Spinal cord (tissue), 10 donors: ENCODE results near the gene LCA5L. TPM values are rescaled to one million over a fixed set of nuclear protein-coding genes. Genes with fewer than 3 reads are reported as not detected.

Experiments used
- DNase-seq, 6 donors: peaks; one replicate each; pipeline versions ENCODE4 v3.0.0 to v3.0.0-alpha.2; 2013 to 2015; ENCODE audit warnings: low spot score in 6 of 6, low read depth in 4 of 6
- H3K27ac ChIP-seq: one replicate; pipeline ENCODE4 v1.5.1; 2013; ENCODE audit warnings: low read depth, low read length, control low read depth
- H3K27me3 ChIP-seq: one replicate; pipeline ENCODE4 v1.6.1; 2013; ENCODE audit warnings: low read length; ENCODE audit not compliant: control insufficient read depth, insufficient read depth
- H3K36me3 ChIP-seq: one replicate; pipeline ENCODE4 v1.6.1; 2013; ENCODE audit warnings: low read length; ENCODE audit not compliant: control insufficient read depth, insufficient read depth
- H3K4me1 ChIP-seq: one replicate; pipeline ENCODE4 v1.6.1; 2013; ENCODE audit warnings: low read length; ENCODE audit not compliant: control insufficient read depth, insufficient read depth
- H3K4me3 ChIP-seq: one replicate; pipeline ENCODE4 v1.5.1; 2013; ENCODE audit warnings: low read depth, low read length, control low read depth
- H3K9me3 ChIP-seq: one replicate; pipeline ENCODE4 v1.6.1; 2013; ENCODE audit warnings: low read length; ENCODE audit not compliant: control insufficient read depth, insufficient read depth
- WGBS: methylation state at CpG from one replicate; pipeline ENCODE4 v1.1.5; 2013; ENCODE audit warnings: missing lambda C conversion rate; ENCODE audit not compliant: insufficient coverage; 5-methylcytosine and 5-hydroxymethylcytosine counted together
- long read RNA-seq, 4 donors: transcript quantifications; one replicate each; lab custom pipeline, GENCODE V29; 2026
- polyA plus RNA-seq, 2 donors: library from polyadenylated mRNA; unstranded; fragments of 120-200 nt; gene quantifications; one replicate each; pipeline ENCODE4 v1.2.1, GENCODE V29; 2013; ENCODE audit not compliant: insufficient read length in 2 of 2
- total RNA-seq, 2 donors: library from RNA; depleted of rRNA in 1 of 2; stranded (reverse); fragments of 120-200 nt in 1 of 2; fragments of >200 nt in 1 of 2; gene quantifications; one replicate each; pipeline versions ENCODE4 v1.2.3 to v1.2.4, GENCODE V29; 2013 to 2014
- donor health status: healthy.

LCA5L gene
- total RNA-seq (1 to 10 TPM; 2.1 to 4.3 TPM), polyA plus RNA-seq (1 to 10 TPM; 3.1 TPM)
- long read RNA-seq, donor 1, partial matches to known transcripts = 0 of 1 reads
- long read RNA-seq, donor 1, other reads (novel, unspliced or antisense) = 0 of 1 reads
- long read RNA-seq, donor 2 = 0 reads
- long read RNA-seq, donor 3 = 0 reads
- long read RNA-seq, donor 4 = 0 reads

DNA sequence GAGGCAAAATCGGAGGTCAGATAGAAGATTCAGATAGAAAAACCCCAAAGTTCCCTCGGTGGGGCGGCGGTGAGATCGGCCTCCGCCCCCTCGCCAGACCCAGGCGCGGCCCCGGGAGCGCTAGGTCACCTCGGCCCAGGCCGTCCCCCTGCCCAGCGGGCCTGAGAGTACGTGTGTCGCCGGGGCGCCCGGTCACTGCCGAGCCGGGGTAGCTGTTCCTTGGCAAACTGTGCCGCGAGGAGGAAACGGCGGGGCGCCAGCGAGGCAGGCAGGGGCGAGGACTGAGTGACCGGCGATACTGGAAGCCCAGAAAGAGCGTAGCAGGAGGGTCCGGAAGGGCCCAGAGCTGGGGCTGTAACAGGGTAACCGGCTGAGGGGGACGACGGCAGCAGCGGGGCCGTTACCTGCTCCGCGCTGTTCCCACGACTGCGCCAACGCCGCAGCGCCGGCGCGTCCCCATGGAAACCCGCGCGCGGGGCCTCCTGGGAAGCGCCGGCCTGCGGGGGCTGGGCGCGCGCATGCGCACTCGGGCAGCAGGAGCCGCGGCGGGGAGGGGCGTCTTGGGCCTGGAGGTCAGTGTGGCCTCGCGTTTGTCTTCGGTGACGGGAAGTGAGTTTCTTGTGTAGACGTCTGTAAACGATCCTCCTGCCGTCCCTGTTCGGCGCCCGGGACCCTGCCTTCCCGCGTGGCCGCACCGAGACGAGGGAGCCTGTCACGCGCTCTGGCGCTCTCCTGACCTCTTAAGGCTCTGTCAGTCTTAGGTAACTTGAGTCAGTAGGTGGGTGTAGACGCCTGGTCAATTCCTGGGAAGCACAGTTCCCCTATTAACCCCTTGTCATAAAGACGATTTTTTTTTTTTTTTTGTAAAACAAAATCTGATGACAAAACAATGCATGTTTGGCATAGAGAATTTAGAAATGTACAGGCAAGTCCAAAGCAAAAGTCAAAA is at the start of gene LCA5L:
Gene LCA5L (minus strand): TSS at position 458 of the 949 bp plus-strand sequence. CDS start 17,285 bp downstream, outside the sequence.
- Histone ChIP-seq H3K27ac (peak within 1 kb of the TSS; percentile 93), H3K36me3 (no peaks in the 10 kb centered on the region), H3K4me3 (peak within 1 kb of the TSS; percentile 87), H3K27me3 (no peaks in the 10 kb centered on the region), H3K4me1 (peaks cover 9% of the 10 kb centered on the region), H3K9me3 (no peaks in the 10 kb centered on the region)
- under 1% methylated on average over 81 of the region's 83 CpGs for WGBS
- DNase-seq = peak; percentile 82 to 97 (median 86)

DNA sequence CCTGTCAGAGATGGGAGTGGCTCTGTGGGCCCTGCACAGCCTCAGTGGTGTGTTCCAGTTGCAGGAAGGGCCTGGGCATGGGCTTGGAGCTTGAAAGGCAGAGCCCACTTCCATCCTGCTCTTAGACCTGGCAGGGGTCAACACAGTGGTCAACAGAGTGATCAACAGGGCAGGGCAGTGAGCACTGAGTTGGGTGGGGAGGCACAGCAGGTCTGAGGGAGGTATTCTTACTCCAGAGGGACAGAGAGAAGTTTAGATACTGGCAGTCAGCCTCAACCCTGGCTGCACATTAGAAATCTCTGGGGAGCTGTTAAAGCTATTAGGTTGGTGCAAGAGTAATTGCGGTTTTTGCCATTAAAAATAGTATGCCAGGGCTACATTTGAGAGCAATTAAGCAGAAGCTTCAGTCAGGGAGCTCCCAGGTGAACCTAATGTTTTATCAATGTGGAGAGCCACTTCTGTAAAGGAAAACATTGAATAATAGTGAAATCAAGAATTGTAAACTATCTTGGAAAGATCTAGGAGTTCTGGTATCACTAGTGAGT is 43.9 kb upstream of the LCA5L start:
- Histone ChIP-seq H3K9me3 (no peaks in the 10 kb centered on the region), H3K4me3 (no peak overlapping the region), H3K36me3 (no peaks in the 10 kb centered on the region), H3K27me3 (no peaks in the 10 kb centered on the region), H3K4me1 (no peaks in the 10 kb centered on the region), H3K27ac (no peak overlapping the region)
- WGBS = 63% methylated on average over 1 of the region's 1 CpG
- DNase-seq = no peak

DNA sequence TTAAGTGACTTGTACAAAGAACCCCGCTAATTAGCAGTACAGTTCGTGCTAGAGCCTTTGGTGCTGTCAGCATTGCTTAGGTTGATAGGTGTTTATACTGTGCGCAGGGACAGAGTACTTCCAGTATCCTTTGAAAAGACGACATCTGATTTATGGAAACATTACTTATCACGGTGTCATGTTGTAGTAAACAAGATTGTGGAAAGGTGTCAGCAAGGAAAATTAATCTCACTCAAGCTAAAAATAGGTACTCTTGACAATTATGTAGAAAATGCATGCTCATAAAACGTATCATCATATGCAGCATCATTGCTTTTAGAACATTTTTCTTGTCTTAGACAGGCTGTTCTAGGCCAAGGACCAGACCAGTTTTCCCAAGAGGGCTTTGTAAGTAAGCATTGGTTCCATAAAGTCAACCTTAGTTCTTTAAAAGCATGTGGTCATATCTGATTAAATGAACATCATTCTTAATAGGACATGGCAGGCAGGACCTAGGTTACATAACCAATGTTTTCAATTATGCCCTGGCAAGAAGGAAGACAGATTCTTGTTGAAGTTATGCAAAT is 39.2 kb upstream of the LCA5L start:
- no peak overlapping the region for H3K27ac ChIP-seq
- no peak overlapping the region for H3K4me3 ChIP-seq
- WGBS = 84% methylated on average over 3 of the region's 6 CpGs
- no peaks in the 10 kb centered on the region for H3K36me3 ChIP-seq
- H3K4me1 ChIP-seq = no peaks in the 10 kb centered on the region
- no peaks in the 10 kb centered on the region for H3K9me3 ChIP-seq
- DNase-seq = peak in 2 of 6 donors; percentile 4 to 10
- no peaks in the 10 kb centered on the region for H3K27me3 ChIP-seq

DNA sequence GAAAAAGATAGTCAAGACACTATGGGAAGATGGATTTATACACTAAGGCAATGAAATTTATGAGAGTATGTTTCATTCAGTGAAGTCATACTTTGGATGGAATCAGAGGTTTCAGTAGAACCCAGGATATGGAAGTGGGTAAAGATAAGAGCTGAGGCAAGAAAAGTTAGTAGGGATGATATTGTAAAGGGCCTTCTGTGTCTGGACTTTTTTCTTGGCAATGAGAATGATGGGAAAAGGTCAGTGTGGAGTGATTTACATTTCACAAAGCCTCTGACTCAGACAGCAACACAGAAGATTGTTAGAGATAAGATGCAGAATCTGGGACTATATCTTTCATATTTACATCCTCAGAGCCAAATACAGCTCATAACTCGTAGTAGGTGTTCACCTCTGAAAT is 38.3 kb upstream of the LCA5L start:
- no peaks in the 10 kb centered on the region for H3K36me3 ChIP-seq
- no peaks in the 10 kb centered on the region for H3K27me3 ChIP-seq
- H3K4me3 ChIP-seq = no peak overlapping the region
- no peaks in the 10 kb centered on the region for H3K9me3 ChIP-seq
- no peaks in the 10 kb centered on the region for H3K4me1 ChIP-seq
- no peak overlapping the region for H3K27ac ChIP-seq
- 100% methylated on average over 1 of the region's 1 CpG for WGBS
- DNase-seq = no peak

DNA sequence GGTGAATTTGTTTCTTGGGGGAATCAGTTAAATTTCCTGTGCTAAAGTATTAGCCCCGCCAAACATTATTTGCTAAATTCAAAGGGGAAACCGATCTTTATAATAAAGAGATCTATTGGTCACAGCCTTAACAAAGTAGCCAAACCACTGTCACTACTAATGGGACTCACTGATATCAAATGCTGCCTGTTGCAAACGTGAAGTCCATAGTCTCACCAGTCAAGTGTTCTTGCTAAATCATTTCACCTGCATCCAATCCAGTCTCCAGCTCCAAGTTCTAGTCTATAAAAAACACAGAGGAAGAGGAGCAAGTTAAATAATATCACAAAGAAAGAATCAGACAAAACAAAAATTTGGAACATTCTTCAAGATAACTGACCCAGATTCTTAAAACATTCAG is 36.3 kb upstream of the LCA5L start:
- WGBS = 100% methylated on average over 1 of the region's 3 CpGs
- Histone ChIP-seq H3K27ac (no peak overlapping the region), H3K9me3 (no peaks in the 10 kb centered on the region), H3K27me3 (no peaks in the 10 kb centered on the region), H3K36me3 (no peaks in the 10 kb centered on the region), H3K4me1 (no peaks in the 10 kb centered on the region), H3K4me3 (no peak overlapping the region)
- DNase-seq = no peak

DNA sequence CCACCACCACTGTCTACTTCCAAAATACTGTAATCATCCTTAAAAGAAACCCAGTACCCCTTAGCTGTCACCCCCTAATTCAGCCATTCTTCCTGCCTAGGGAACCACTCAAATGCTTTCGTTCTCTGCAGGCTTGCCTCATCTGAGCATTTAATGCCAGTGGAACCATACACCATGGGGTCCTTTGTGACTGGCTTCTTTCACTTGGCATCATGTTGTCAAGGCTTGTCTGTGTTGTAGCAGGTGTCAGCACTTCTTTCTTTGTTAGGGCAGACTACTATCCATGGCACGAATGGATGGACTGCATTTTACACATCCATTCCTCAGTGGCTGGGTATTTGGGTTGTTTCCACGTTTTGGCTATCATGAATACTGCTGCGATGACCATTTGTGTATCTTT is 34.7 kb upstream of the LCA5L start:
- no peak overlapping the region for H3K4me3 ChIP-seq
- WGBS = 40% methylated on average over 1 of the region's 4 CpGs

DNA sequence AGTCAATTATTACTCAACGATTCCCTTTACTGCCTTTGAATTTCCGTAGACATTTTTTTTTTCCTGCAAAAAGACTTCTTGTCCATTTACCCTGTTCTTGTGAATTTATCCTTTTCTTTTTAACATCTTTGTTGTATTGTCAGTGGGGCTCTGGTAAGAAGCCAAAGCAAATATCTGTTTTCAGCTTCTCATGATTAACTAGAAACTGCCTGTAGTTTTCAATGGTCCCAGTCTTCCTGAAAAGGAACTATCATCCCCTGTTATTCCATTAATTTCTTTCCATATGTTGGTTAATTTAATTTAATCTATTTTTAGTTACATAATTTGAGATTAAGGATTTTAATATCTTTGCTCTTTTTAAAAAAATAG is 34.2 kb upstream of the LCA5L start:
- no peak overlapping the region for H3K27ac ChIP-seq
- peak in 2 of 6 donors; percentile 43 to 46 for DNase-seq
- H3K36me3 ChIP-seq = no peaks in the 10 kb centered on the region
- H3K4me3 ChIP-seq = no peak overlapping the region
- no peaks in the 10 kb centered on the region for H3K27me3 ChIP-seq
- H3K9me3 ChIP-seq = no peaks in the 10 kb centered on the region
- WGBS = no CpG with 5 or more reads among the region's 2 CpGs
- H3K4me1 ChIP-seq = no peaks in the 10 kb centered on the region

More for the DNA sequence above, 34.7 kb upstream of the LCA5L start:
- Histone ChIP-seq H3K9me3 (no peaks in the 10 kb centered on the region), H3K27me3 (no peaks in the 10 kb centered on the region), H3K27ac (no peak overlapping the region), H3K4me1 (no peaks in the 10 kb centered on the region), H3K36me3 (no peaks in the 10 kb centered on the region)
- peak in 2 of 6 donors; percentile 18 to 49 for DNase-seq

DNA sequence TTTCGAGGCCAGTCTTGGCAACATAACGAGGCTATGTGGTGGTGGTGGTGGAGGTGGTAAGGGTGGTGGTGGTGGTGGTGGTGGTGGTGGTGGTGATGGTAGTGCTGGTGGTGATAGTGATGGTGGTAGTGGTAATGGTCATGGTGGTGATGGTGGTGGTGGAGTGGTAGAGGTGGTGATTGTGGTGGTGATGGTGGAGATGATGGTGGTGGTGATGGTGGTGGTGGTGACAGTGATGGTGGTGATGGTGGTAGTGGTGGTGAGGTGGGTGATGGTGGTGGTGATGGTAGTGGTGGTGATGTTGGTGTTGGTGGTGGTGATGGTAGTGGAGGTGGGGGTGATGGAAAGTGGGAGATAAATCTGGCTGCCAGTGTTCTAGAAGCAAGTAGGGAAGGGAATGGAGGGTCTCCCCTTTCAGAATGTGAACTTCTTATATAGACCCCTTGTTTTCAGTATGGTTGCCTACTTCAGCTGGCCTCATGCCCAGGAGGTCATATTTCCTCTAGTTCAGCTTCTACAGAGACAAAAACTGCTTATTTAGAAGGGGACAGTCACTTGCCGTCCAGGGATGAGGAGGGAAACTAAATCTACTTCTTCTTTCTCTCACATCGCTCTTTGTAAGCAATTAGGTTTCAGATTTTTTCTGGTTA is 33.7 kb upstream of the LCA5L start:
- Histone ChIP-seq H3K9me3 (no peaks in the 10 kb centered on the region), H3K36me3 (no peaks in the 10 kb centered on the region), H3K27me3 (no peaks in the 10 kb centered on the region), H3K4me1 (no peaks in the 10 kb centered on the region), H3K27ac (no peak overlapping the region), H3K4me3 (no peak overlapping the region)
- WGBS = 80% methylated on average over 3 of the region's 4 CpGs
- DNase-seq = peak in 4 of 6 donors; percentile 26 to 82 (median 34)

DNA sequence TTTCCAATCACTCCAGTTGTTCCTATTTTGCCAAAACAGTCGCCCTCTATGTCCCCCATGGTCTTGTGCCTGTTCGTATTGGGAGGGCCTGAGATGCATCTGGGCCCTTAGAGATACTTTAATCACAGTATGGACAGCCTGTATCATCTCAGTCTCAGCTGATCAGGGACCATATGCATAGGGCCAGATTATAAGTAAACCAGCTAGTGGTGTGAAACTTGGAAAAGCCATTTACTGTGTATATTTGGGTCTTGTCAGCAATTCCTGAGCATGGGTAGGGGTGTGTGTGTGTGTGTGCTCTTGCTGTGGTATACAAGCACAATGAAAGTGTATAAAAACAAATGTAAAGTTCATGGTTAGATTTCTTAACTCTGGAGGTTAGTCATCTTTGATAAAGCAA is 29.0 kb upstream of the LCA5L start:
- Histone ChIP-seq H3K4me3 (no peak overlapping the region), H3K27ac (no peak overlapping the region), H3K27me3 (no peaks in the 10 kb centered on the region), H3K4me1 (no peaks in the 10 kb centered on the region), H3K9me3 (no peaks in the 10 kb centered on the region), H3K36me3 (no peaks in the 10 kb centered on the region)
- no peak for DNase-seq
- 100% methylated on average over 1 of the region's 2 CpGs for WGBS
